Measurements from ENCODE around the gene NES.

DNA sequence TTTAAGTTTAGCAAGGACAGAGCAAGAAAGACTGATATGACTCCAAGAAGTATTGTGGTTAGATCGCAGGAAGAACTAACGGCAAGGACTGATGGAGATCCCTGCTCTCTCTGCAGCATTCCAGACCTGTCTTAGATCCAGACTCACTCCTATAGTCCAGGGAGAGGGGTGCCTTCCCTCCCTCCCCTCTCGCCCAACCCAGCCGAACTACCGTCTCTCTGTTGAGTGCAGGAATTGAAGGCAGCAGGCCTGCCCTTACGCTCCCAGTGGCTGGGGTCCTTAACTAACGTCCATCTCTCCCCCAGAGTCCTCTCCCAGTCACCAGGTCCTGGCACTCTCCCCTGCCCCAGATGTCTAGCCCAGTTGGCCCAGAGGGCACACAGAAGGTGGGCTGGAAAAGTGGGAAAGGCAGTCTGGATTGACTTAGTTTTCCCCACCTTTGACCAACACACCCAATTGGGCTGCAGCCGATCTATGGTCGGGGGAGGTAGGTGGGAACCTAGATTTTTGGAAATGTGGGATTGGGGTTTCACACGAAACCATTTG, 27.0 kb upstream of the NES start:
- TF ChIP-seq, protein P1, sequence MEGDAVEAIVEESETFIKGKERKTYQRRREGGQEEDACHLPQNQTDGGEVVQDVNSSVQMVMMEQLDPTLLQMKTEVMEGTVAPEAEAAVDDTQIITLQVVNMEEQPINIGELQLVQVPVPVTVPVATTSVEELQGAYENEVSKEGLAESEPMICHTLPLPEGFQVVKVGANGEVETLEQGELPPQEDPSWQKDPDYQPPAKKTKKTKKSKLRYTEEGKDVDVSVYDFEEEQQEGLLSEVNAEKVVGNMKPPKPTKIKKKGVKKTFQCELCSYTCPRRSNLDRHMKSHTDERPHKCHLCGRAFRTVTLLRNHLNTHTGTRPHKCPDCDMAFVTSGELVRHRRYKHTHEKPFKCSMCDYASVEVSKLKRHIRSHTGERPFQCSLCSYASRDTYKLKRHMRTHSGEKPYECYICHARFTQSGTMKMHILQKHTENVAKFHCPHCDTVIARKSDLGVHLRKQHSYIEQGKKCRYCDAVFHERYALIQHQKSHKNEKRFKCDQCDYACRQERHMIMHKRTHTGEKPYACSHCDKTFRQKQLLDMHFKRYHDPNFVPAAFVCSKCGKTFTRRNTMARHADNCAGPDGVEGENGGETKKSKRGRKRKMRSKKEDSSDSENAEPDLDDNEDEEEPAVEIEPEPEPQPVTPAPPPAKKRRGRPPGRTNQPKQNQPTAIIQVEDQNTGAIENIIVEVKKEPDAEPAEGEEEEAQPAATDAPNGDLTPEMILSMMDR (IDR thresholded peaks at IDR 0.05; ENCODE audit: insufficient read depth, low read length, poor library complexity, severe bottlenecking): no peak
- TF ChIP-seq EZH2phosphoT487 (conservative IDR thresholded peaks at IDR 0.05; ENCODE audit: low read length): no peak

Measured in SU-DHL-6 (cell line).